ENCODE results near the gene APEX1. TPM values are rescaled to one million over a fixed set of nuclear protein-coding genes. Genes with fewer than 3 reads are reported as not detected.

Gene APEX1
- polyA plus RNA-seq, 1 of the 3 experiments (the other 2 are of a cell fraction): 279 TPM

- TF ChIP-seq REST (IDR thresholded peaks at IDR 0.05; ENCODE audit: low read depth, low read length) (peak; percentile 5; the same call in 1 of the 2 replicates), RXRA (IDR thresholded peaks at IDR 0.05; ENCODE audit: borderline replicate concordance, low read depth) (no peak), FOXJ3 (CRISPR knock-in tag; IDR thresholded peaks at IDR 0.05) (no peak), NRF1 (IDR thresholded peaks at IDR 0.05; ENCODE audit: low read depth, low read length) (0 out of 2 replicates have a peak, but pooled peaks have one; percentile 5)
These were observed at the start of gene APEX1, which contains the start of gene OSGEP (continued) for GRCh38 chr14:20454516-20455354.

GRCh38 chr14:20409226-20409625 lies 45.8 kb upstream of the APEX1 start:
- WGBS (ENCODE audit: low lambda C conversion rate): 25% methylated on average over 2 of the region's 2 CpGs
- DNase-seq: no peak
- H3K27me3 ChIP-seq (ENCODE audit: insufficient read depth): no peaks in the 10 kb centered on the region
- peaks cover 0 to 16% of the 10 kb centered on the region in 2 experiments; a peak in 2 of 4 replicates for H3K4me1 ChIP-seq (ENCODE audit: control insufficient read depth in 1 of 2, insufficient read depth in 2 of 2, low read depth in 1 of 2, low read length in 1 of 2)
- 0 out of 4 replicates have a peak overlapping the region, but pooled peaks of 1 of the 2 experiments have one; percentile 2 for H3K4me3 ChIP-seq (ENCODE audit: low read depth in 2 of 2, low read length in 1 of 2)
- TF ChIP-seq NFIC (IDR thresholded peaks at IDR 0.05; ENCODE audit: borderline replicate concordance): no peak
- peak; percentile 68; the same call in 1 of the 2 replicates for TF ChIP-seq MEF2A (IDR thresholded peaks at IDR 0.05; ENCODE audit: borderline replicate concordance, low read depth)
- POLR2A ChIA-PET: no interaction called here
- H3F3A ChIP-seq (replicated peaks; ENCODE audit: insufficient read depth): peaks cover 18% of the 10 kb centered on the region
- peak overlapping the region; percentile 33; the same call in 1 of the 2 replicates for H3K4me2 ChIP-seq
- no peak overlapping the region for H2AFZ ChIP-seq (ENCODE audit: low read depth)
- H3K9me2 ChIP-seq: no peaks in the 10 kb centered on the region
- no peaks in the 10 kb centered on the region for H4K20me1 ChIP-seq (ENCODE audit: insufficient read depth)
- H3K9ac ChIP-seq: no peak overlapping the region
- H3K36me3 ChIP-seq (replicated peaks in 1 of 2; ENCODE audit: control insufficient read depth in 1 of 2, insufficient read depth in 2 of 2, low read length in 1 of 2): peaks cover 20 to 26% of the 10 kb centered on the region in 2 experiments
- peak overlapping the region in 1 of 2 experiments; percentile 24; a peak in 1 of 4 replicates for H3K27ac ChIP-seq (ENCODE audit: low read depth in 2 of 2, low read length in 1 of 2)
- peaks cover 44% of the 10 kb centered on the region for H3K79me2 ChIP-seq (ENCODE audit: insufficient read depth)
- CTCF ChIA-PET: interaction anchor here (1.5 kb wide), 1 partner anchor 282 kb away, joined by 4 read pairs; no protein-coding TSS in a partner anchor
- no peaks in the 10 kb centered on the region for H3K9me3 ChIP-seq

- Histone ChIP-seq H3F3A (replicated peaks; ENCODE audit: insufficient read depth) (peaks cover 18% of the 10 kb centered on the region), H3K27ac (ENCODE audit: low read depth in 2 of 2, low read length in 1 of 2) (peak overlapping the region; percentile 92 to 95; a peak in 3 of 4 replicates), H3K9me2 (no peaks in the 10 kb centered on the region), H3K9ac (peak overlapping the region; percentile 89), H2AFZ (ENCODE audit: low read depth) (peak overlapping the region; percentile 99), H3K36me3 (replicated peaks in 1 of 2; ENCODE audit: control insufficient read depth in 1 of 2, insufficient read depth in 2 of 2, low read length in 1 of 2) (peaks cover 3 to 7% of the 10 kb centered on the region in 2 experiments), H3K27me3 (ENCODE audit: insufficient read depth) (no peaks in the 10 kb centered on the region), H3K4me2 (peak overlapping the region; percentile 70), H3K9me3 (no peaks in the 10 kb centered on the region), H3K4me3 (ENCODE audit: low read depth in 2 of 2, low read length in 1 of 2) (peak overlapping the region; percentile 60 to 85), H3K79me2 (ENCODE audit: insufficient read depth) (peaks cover 30% of the 10 kb centered on the region), H4K20me1 (ENCODE audit: insufficient read depth) (no peaks in the 10 kb centered on the region), H3K4me1 (ENCODE audit: control insufficient read depth in 1 of 2, insufficient read depth in 2 of 2, low read depth in 1 of 2, low read length in 1 of 2) (peaks cover 0 to 17% of the 10 kb centered on the region in 2 experiments; a peak in 2 of 4 replicates)
- TF ChIP-seq JUND (IDR thresholded peaks at IDR 0.05) (no peak), EZH2phosphoT487 (IDR thresholded peaks at IDR 0.05; ENCODE audit: borderline replicate concordance, low read depth) (no peak), FOXJ3 (CRISPR knock-in tag; IDR thresholded peaks at IDR 0.05) (no peak)
- CTCF ChIA-PET: interaction anchor here (0.6 kb wide), 1 partner anchor 214 kb away, joined by 3 read pairs; no protein-coding TSS in a partner anchor
- no peak for DNase-seq
- WGBS (ENCODE audit: low lambda C conversion rate): 13% methylated on average over 7 of the region's 7 CpGs
- POLR2A ChIA-PET: interaction anchor here (0.7 to 2.4 kb wide), 3 partner anchors 43 to 57 kb away, joined by 3 to 9 read pairs (median 4); partner anchors contain the start of genes APEX1, OSGEP and PIP4P1
These were observed 42.6 kb upstream of the APEX1 start for GRCh38 chr14:20412411-20412810.

Data from SK-N-SH (cell line).